Breast epithelium (tissue), 4 donors: ENCODE results near the gene FBRS. TPM values are rescaled to one million over a fixed set of nuclear protein-coding genes. Genes with fewer than 3 reads are reported as not detected.

Experiments used
- DNase-seq, 2 donors: peaks; one replicate each; pipeline ENCODE4 v3.0.0-alpha.2; 2019; ENCODE audit warnings: low spot score in 2 of 2
- H3K27ac ChIP-seq, 2 donors: fragments of 200-600 bp; sonication (generic) in 1 of 2; one replicate each; pipeline ENCODE4 v1.5.1; 2016 to 2019; ENCODE audit warnings: mild to moderate bottlenecking in 1 of 2
- H3K27me3 ChIP-seq, 2 donors: fragments of 200-600 bp; sonication (generic) in 1 of 2; one replicate each; pipeline versions ENCODE4 v1.5.1 to v1.6.0; 2017 to 2019; ENCODE audit warnings: control low read depth in 1 of 2, mild to moderate bottlenecking in 1 of 2
- H3K36me3 ChIP-seq: fragments of 200-600 bp; one replicate; pipeline ENCODE4 v1.5.1; 2019
- H3K4me1 ChIP-seq, 2 donors: fragments of 200-600 bp; sonication (generic); one replicate each; pipeline ENCODE4 v1.5.1; 2016 to 2019; ENCODE audit warnings: control low read depth in 1 of 2
- H3K4me3 ChIP-seq, 3 donors: fragments of 200-600 bp; sonication (generic); 1 replicate in 2 of 3; 2 replicates in 1 of 3; pipeline ENCODE4 v1.5.1; 2016 to 2019; ENCODE audit warnings: mild to moderate bottlenecking in 3 of 3, moderate library complexity in 2 of 3
- H3K9me3 ChIP-seq, 2 donors: fragments of 200-600 bp; sonication (generic) in 1 of 2; one replicate each; pipeline ENCODE4 v1.5.1; 2016 to 2019; ENCODE audit warnings: control low read depth in 1 of 2
- CTCF ChIP-seq, 3 donors: fragments of 450-650 bp; IDR thresholded peaks; one replicate each; pipeline ENCODE4 v1.5.1; 2016 to 2017; ENCODE audit warnings: antibody characterized with exemption in 3 of 3, mild to moderate bottlenecking in 3 of 3, moderate library complexity in 3 of 3
- POLR2A ChIP-seq: fragments of 450-650 bp; IDR thresholded peaks from one replicate; pipeline ENCODE4 v1.6.1; 2016; ENCODE audit warnings: antibody characterized with exemption, mild to moderate bottlenecking, moderate library complexity
- POLR2AphosphoS5 ChIP-seq, 3 donors: sonication (generic); formaldehyde crosslinking; IDR thresholded peaks; one replicate each; pipeline ENCODE4 v1.6.1; 2017; ENCODE audit warnings: antibody characterized with exemption in 3 of 3
- intact Hi-C: fragments of 100-400 bp; cut with DNase I; formaldehyde crosslinking; loops from one replicate; pipeline ENCODE4 v1.15.1; 2023; ENCODE audit warnings: low total_unique reads
- total RNA-seq, 3 donors: library from RNA; depleted of rRNA; stranded (reverse); fragments of >200 nt; gene quantifications; one replicate each; pipeline ENCODE4 v1.1.0, GENCODE V29; 2016

Gene FBRS
- total RNA-seq, 3 donors from 2014 or later = 13.6 to 25.2 (median 17.7) TPM

GRCh38 chr16:30619202-30619601 is 39.0 kb upstream of the FBRS start:
- no peak for DNase-seq
- no peaks in the 10 kb centered on the region for H3K27me3 ChIP-seq
- no peak for TF ChIP-seq POLR2A
- TF ChIP-seq CTCF (IDR thresholded peaks at IDR 0.05) = no peak
- TF ChIP-seq POLR2AphosphoS5 (IDR thresholded peaks at IDR 0.05) = no peak
- intact Hi-C loops = no loop called here
- no peaks in the 10 kb centered on the region for H3K4me1 ChIP-seq
- no peak overlapping the region for H3K4me3 ChIP-seq
- no peaks in the 10 kb centered on the region for H3K36me3 ChIP-seq
- no peaks in the 10 kb centered on the region for H3K9me3 ChIP-seq
- no peak overlapping the region for H3K27ac ChIP-seq

GRCh38 chr16:30619638-30620037 is 38.6 kb upstream of the FBRS start:
- no peak overlapping the region for H3K4me3 ChIP-seq
- no peaks in the 10 kb centered on the region for H3K36me3 ChIP-seq
- no peaks in the 10 kb centered on the region for H3K27me3 ChIP-seq
- no peak for DNase-seq
- H3K4me1 ChIP-seq = no peaks in the 10 kb centered on the region
- intact Hi-C loops = loop anchor here (10.0 kb wide), 1 partner anchor 75 kb away; no protein-coding TSS in a partner anchor
- no peak for TF ChIP-seq POLR2AphosphoS5 (IDR thresholded peaks at IDR 0.05)
- no peak for TF ChIP-seq POLR2A
- TF ChIP-seq CTCF (IDR thresholded peaks at IDR 0.05) = no peak
- no peaks in the 10 kb centered on the region for H3K9me3 ChIP-seq
- no peak overlapping the region for H3K27ac ChIP-seq

- no peak for DNase-seq
- Histone ChIP-seq H3K4me3 (no peak overlapping the region), H3K27ac (no peak overlapping the region), H3K36me3 (no peaks in the 10 kb centered on the region), H3K9me3 (no peaks in the 10 kb centered on the region), H3K27me3 (no peaks in the 10 kb centered on the region), H3K4me1 (no peaks in the 10 kb centered on the region)
- intact Hi-C loops = loop anchor here (10.0 kb wide), 1 partner anchor 75 kb away; no protein-coding TSS in a partner anchor
- TF ChIP-seq CTCF (IDR thresholded peaks at IDR 0.05) (no peak), POLR2A (no peak), POLR2AphosphoS5 (IDR thresholded peaks at IDR 0.05) (no peak)
Measured at GRCh38 chr16:30620169-30620568, 38.1 kb upstream of the FBRS start.

GRCh38 chr16:30621765-30622164 is 36.5 kb upstream of the FBRS start:
- Histone ChIP-seq H3K36me3 (no peaks in the 10 kb centered on the region), H3K27me3 (no peaks in the 10 kb centered on the region), H3K4me3 (no peak overlapping the region), H3K27ac (no peak overlapping the region), H3K4me1 (no peaks in the 10 kb centered on the region), H3K9me3 (no peaks in the 10 kb centered on the region)
- intact Hi-C loops = loop anchor here (10.0 kb wide), 1 partner anchor 77 kb away; no protein-coding TSS in a partner anchor
- TF ChIP-seq POLR2A = no peak
- no peak for TF ChIP-seq CTCF (IDR thresholded peaks at IDR 0.05)
- no peak for TF ChIP-seq POLR2AphosphoS5 (IDR thresholded peaks at IDR 0.05)
- no peak for DNase-seq

GRCh38 chr16:30622455-30623032 is 35.7 kb upstream of the FBRS start:
- TF ChIP-seq POLR2AphosphoS5 (IDR thresholded peaks at IDR 0.05) = no peak
- TF ChIP-seq CTCF (IDR thresholded peaks at IDR 0.05) = no peak
- TF ChIP-seq POLR2A = no peak
- intact Hi-C loops = loop anchor here (10.0 kb wide), 1 partner anchor 78 kb away; no protein-coding TSS in a partner anchor

More at GRCh38 chr16:30622455-30623032, 35.7 kb upstream of the FBRS start:
- no peak overlapping the region for H3K4me3 ChIP-seq
- H3K27ac ChIP-seq = no peak overlapping the region
- H3K4me1 ChIP-seq = no peaks in the 10 kb centered on the region
- H3K36me3 ChIP-seq = no peaks in the 10 kb centered on the region
- no peak for DNase-seq
- no peaks in the 10 kb centered on the region for H3K27me3 ChIP-seq
- no peaks in the 10 kb centered on the region for H3K9me3 ChIP-seq
